Adipocyte (in vitro differentiated cells): Measurements from ENCODE around the gene ZFYVE27.

Experiments
- DNase-seq: peaks from one replicate; pipeline ENCODE4 v3.0.0-alpha.2; 2015; ENCODE audit warnings: low read depth
- H3K27me3 ChIP-seq: replicated peaks from 2 replicates; pipeline ENCODE4 v1.7.0; 2013; ENCODE audit warnings: mild to moderate bottlenecking, low read length, moderate library complexity; ENCODE audit not compliant: control insufficient read depth, insufficient read depth
- H3K36me3 ChIP-seq: 2 replicates; pipeline ENCODE4 v1.7.0; 2013; ENCODE audit warnings: low read length, mild to moderate bottlenecking, moderate library complexity; ENCODE audit not compliant: control insufficient read depth, insufficient read depth, severe bottlenecking
- H3K4me1 ChIP-seq: 2 replicates; pipeline ENCODE4 v1.7.0; 2013; ENCODE audit warnings: mild to moderate bottlenecking, low read length, moderate library complexity; ENCODE audit not compliant: control insufficient read depth, insufficient read depth
- H3K4me3 ChIP-seq: 2 replicates; pipeline ENCODE4 v1.7.0; 2013; ENCODE audit warnings: mild to moderate bottlenecking, low read length, moderate library complexity
- H3K9ac ChIP-seq: 2 replicates; pipeline ENCODE4 v1.7.0; 2013; ENCODE audit warnings: mild to moderate bottlenecking, low read length, moderate library complexity
- H3K9me3 ChIP-seq: 2 replicates; pipeline ENCODE4 v1.7.0; 2013; ENCODE audit warnings: mild to moderate bottlenecking, low read length, moderate library complexity; ENCODE audit not compliant: control insufficient read depth

The ZFYVE27 gene

GRCh38 chr10:97707134-97707861, 29.6 kb upstream of the ZFYVE27 start:
- no peaks in the 10 kb centered on the region for H3K27me3 ChIP-seq
- DNase-seq, result no peak

GRCh38 chr10:97708167-97708566, 28.8 kb upstream of the ZFYVE27 start:
- no peaks in the 10 kb centered on the region for H3K36me3 ChIP-seq
- peaks cover 18% of the 10 kb centered on the region for H3K4me1 ChIP-seq
- H3K27me3 ChIP-seq, result no peaks in the 10 kb centered on the region
- no peaks in the 10 kb centered on the region for H3K9me3 ChIP-seq
- H3K9ac ChIP-seq, result no peak overlapping the region
- no peak for DNase-seq
- H3K4me3 ChIP-seq, result no peak overlapping the region

More at GRCh38 chr10:97707134-97707861, 29.6 kb upstream of the ZFYVE27 start:
- Histone ChIP-seq H3K4me3 (no peak overlapping the region), H3K9ac (no peak overlapping the region), H3K9me3 (no peaks in the 10 kb centered on the region), H3K4me1 (peaks cover 12% of the 10 kb centered on the region), H3K36me3 (no peaks in the 10 kb centered on the region)

GRCh38 chr10:97708976-97709946, 27.7 kb upstream of the ZFYVE27 start:
- no peak overlapping the region for H3K4me3 ChIP-seq
- H3K9me3 ChIP-seq, result no peaks in the 10 kb centered on the region
- H3K36me3 ChIP-seq, result no peaks in the 10 kb centered on the region
- no peak overlapping the region for H3K9ac ChIP-seq
- no peaks in the 10 kb centered on the region for H3K27me3 ChIP-seq
- DNase-seq, result peak; percentile 94
- peaks cover 19% of the 10 kb centered on the region for H3K4me1 ChIP-seq

- H3K9me3 ChIP-seq, result no peaks in the 10 kb centered on the region
- no peaks in the 10 kb centered on the region for H3K27me3 ChIP-seq
- H3K4me3 ChIP-seq, result no peak overlapping the region
- H3K36me3 ChIP-seq, result no peaks in the 10 kb centered on the region
- H3K4me1 ChIP-seq, result peaks cover 34% of the 10 kb centered on the region
- DNase-seq, result no peak
- no peak overlapping the region for H3K9ac ChIP-seq
Measured at GRCh38 chr10:97711640-97712572, 25.0 kb upstream of the ZFYVE27 start.

GRCh38 chr10:97713339-97713825, 23.5 kb upstream of the ZFYVE27 start, which contains the start of gene MARVELD1:
TSS of gene MARVELD1 (plus strand) at chr10:97713730. CDS start at chr10:97713877, 147 bp downstream.
- DNase-seq, result peak; percentile 92
- peaks cover 43% of the 10 kb centered on the region for H3K4me1 ChIP-seq
- peak within 1 kb of the TSS; percentile 87 for H3K4me3 ChIP-seq
- peak within 1 kb of the TSS; percentile 93 for H3K9ac ChIP-seq
- H3K27me3 ChIP-seq, result no peaks in the 10 kb centered on the region
- H3K9me3 ChIP-seq, result no peaks in the 10 kb centered on the region
- peaks cover 10% of the 10 kb centered on the region for H3K36me3 ChIP-seq

- Histone ChIP-seq H3K9ac (peak overlapping the region; percentile 93), H3K4me1 (peaks cover 48% of the 10 kb centered on the region), H3K27me3 (no peaks in the 10 kb centered on the region), H3K36me3 (peaks cover 10% of the 10 kb centered on the region), H3K4me3 (peak overlapping the region; percentile 87), H3K9me3 (no peaks in the 10 kb centered on the region)
- DNase-seq, result peak; percentile 82
Measured at GRCh38 chr10:97713826-97714400, 23.0 kb upstream of the ZFYVE27 start.

- Histone ChIP-seq H3K9ac (peak overlapping the region; percentile 93), H3K9me3 (no peaks in the 10 kb centered on the region), H3K36me3 (peaks cover 10% of the 10 kb centered on the region), H3K27me3 (no peaks in the 10 kb centered on the region), H3K4me1 (peaks cover 46% of the 10 kb centered on the region), H3K4me3 (peak overlapping the region; percentile 87)
- peak; percentile 95 for DNase-seq
Measured at GRCh38 chr10:97714401-97715258, 22.3 kb upstream of the ZFYVE27 start.

- Histone ChIP-seq H3K4me1 (peaks cover 46% of the 10 kb centered on the region), H3K36me3 (peaks cover 10% of the 10 kb centered on the region), H3K9me3 (no peaks in the 10 kb centered on the region), H3K9ac (peak overlapping the region; percentile 93), H3K27me3 (no peaks in the 10 kb centered on the region), H3K4me3 (peak overlapping the region; percentile 87)
- peak; percentile 45 for DNase-seq
Measured at GRCh38 chr10:97715259-97715874, 21.6 kb upstream of the ZFYVE27 start.

GRCh38 chr10:97717627-97718026, 19.3 kb upstream of the ZFYVE27 start:
- Histone ChIP-seq H3K4me3 (no peak overlapping the region), H3K9ac (no peak overlapping the region), H3K27me3 (no peaks in the 10 kb centered on the region), H3K4me1 (peaks cover 37% of the 10 kb centered on the region), H3K9me3 (no peaks in the 10 kb centered on the region), H3K36me3 (peaks cover 10% of the 10 kb centered on the region)
- no peak for DNase-seq
